ENCODE measurements around the gene DENND5A. TPM values are rescaled to one million over a fixed set of nuclear protein-coding genes. Genes with fewer than 3 reads are reported as not detected.

DENND5A gene
- total and polyA plus RNA-seq, 3 donors from 2014 or later: 51.2 to 88.8 (median 73.6) TPM

- WGBS, 2 donors: 88 to 95% methylated on average over 2 of the region's 2 CpGs
- no peaks in the 10 kb centered on the region for H3K4me1 ChIP-seq
Measured at GRCh38 chr11:9125185-9125886, 139.8 kb downstream of the DENND5A start.

GRCh38 chr11:9123595-9124304 is 141.4 kb downstream of the DENND5A start:
- DNase-seq: no peak
- 75 to 93% methylated on average over 2 of the region's 2 CpGs for WGBS, 2 donors
- H3K4me3 ChIP-seq: no peak overlapping the region
- no peaks in the 10 kb centered on the region for H3K9me3 ChIP-seq
- TF ChIP-seq POLR2A (IDR thresholded peaks at IDR 0.05) (no peak), CTCF (IDR thresholded peaks at IDR 0.05) (no peak)
- no peaks in the 10 kb centered on the region for H3K27me3 ChIP-seq
- H3K4me1 ChIP-seq: no peaks in the 10 kb centered on the region
- no peaks in the 10 kb centered on the region for H3K36me3 ChIP-seq (ENCODE audit: low read depth, missing control alignments)
- intact Hi-C loops (cut with DNase I; ENCODE audit: low total_unique reads): no loop called here
- H3K27ac ChIP-seq: no peak overlapping the region

More at GRCh38 chr11:9125185-9125886, 139.8 kb downstream of the DENND5A start:
- Histone ChIP-seq H3K27ac (no peak overlapping the region), H3K4me3 (no peak overlapping the region), H3K36me3 (ENCODE audit: low read depth, missing control alignments) (no peaks in the 10 kb centered on the region), H3K27me3 (no peaks in the 10 kb centered on the region), H3K9me3 (no peaks in the 10 kb centered on the region)
- no peak for DNase-seq
- no peak for TF ChIP-seq POLR2A (IDR thresholded peaks at IDR 0.05)
- TF ChIP-seq CTCF (IDR thresholded peaks at IDR 0.05): no peak
- intact Hi-C loops (cut with DNase I; ENCODE audit: low total_unique reads): no loop called here

GRCh38 chr11:9121469-9121796 is 143.7 kb downstream of the DENND5A start:
- intact Hi-C loops (cut with DNase I; ENCODE audit: low total_unique reads): no loop called here
- no peaks in the 10 kb centered on the region for H3K4me1 ChIP-seq
- no peaks in the 10 kb centered on the region for H3K27me3 ChIP-seq
- H3K36me3 ChIP-seq (ENCODE audit: low read depth, missing control alignments): no peaks in the 10 kb centered on the region
- no peaks in the 10 kb centered on the region for H3K9me3 ChIP-seq
- 85 to 98% methylated on average over 2 of the region's 2 CpGs for WGBS, 2 donors
- TF ChIP-seq CTCF (IDR thresholded peaks at IDR 0.05): no peak
- TF ChIP-seq POLR2A (IDR thresholded peaks at IDR 0.05): no peak
- no peak for DNase-seq
- H3K4me3 ChIP-seq: no peak overlapping the region
- H3K27ac ChIP-seq: no peak overlapping the region

- H3K36me3 ChIP-seq (ENCODE audit: low read depth, missing control alignments): no peaks in the 10 kb centered on the region
- intact Hi-C loops (cut with DNase I; ENCODE audit: low total_unique reads): no loop called here
- DNase-seq: no peak
- TF ChIP-seq POLR2A (IDR thresholded peaks at IDR 0.05) (no peak), CTCF (IDR thresholded peaks at IDR 0.05) (no peak)
- H3K9me3 ChIP-seq: no peaks in the 10 kb centered on the region
- H3K4me1 ChIP-seq: no peaks in the 10 kb centered on the region
- H3K4me3 ChIP-seq: no peak overlapping the region
- WGBS, 2 donors: 71 to 78% methylated on average over 9 of the region's 9 CpGs
- no peaks in the 10 kb centered on the region for H3K27me3 ChIP-seq
- no peak overlapping the region for H3K27ac ChIP-seq
Measured at GRCh38 chr11:9120664-9121468, 144.3 kb downstream of the DENND5A start.
